Keratinocyte (primary cell): ENCODE measurements around the gene GRAMD1A. TPM values are rescaled to one million over a fixed set of nuclear protein-coding genes. Genes with fewer than 3 reads are reported as not detected.
A peak's percentile ranks its signal among the peaks of the same experiment; 100 is the strongest.

Experiments
- DNase-seq: peaks from one replicate; pipeline ENCODE4 v3.0.0-alpha.2; 2011; ENCODE audit warnings: low read depth, missing footprints, low spot score
- FAIRE-seq: peaks from 2 replicates; lab custom pipeline; 2011; peaks lifted over from hg19 to GRCh38; lab: Jason Lieb, UNC
- H2AFZ ChIP-seq: 2 replicates; pipeline ENCODE4 v1.6.0; 2012; ENCODE audit warnings: low read length, control low read depth, inconsistent platforms; ENCODE audit not compliant: control insufficient read depth
- H3K27ac ChIP-seq: 2 replicates; pipeline ENCODE4 v1.5.1; 2011; ENCODE audit warnings: low read length; ENCODE audit not compliant: control insufficient read depth, insufficient read depth
- H3K27me3 ChIP-seq: 3 replicates; pipeline ENCODE4 v1.6.0; 2011; ENCODE audit warnings: low read length; ENCODE audit not compliant: control insufficient read depth, insufficient read depth; ENCODE audit errors: extremely low read depth
- H3K36me3 ChIP-seq, 2 experiments: 2 replicates in 1 of 2; 3 replicates in 1 of 2; pipeline ENCODE4 v1.5.1; 2011; ENCODE audit warnings: low read length in 2 of 2, mild to moderate bottlenecking in 1 of 2; ENCODE audit not compliant: control insufficient read depth in 2 of 2, insufficient read depth in 2 of 2; ENCODE audit errors: extremely low read depth in 1 of 2
- H3K4me1 ChIP-seq: 3 replicates; pipeline ENCODE4 v1.5.1; 2011; ENCODE audit warnings: low read length; ENCODE audit not compliant: control insufficient read depth, insufficient read depth; ENCODE audit errors: extremely low read depth
- H3K4me2 ChIP-seq: 3 replicates; pipeline ENCODE4 v1.6.0; 2011; ENCODE audit warnings: low read depth, low read length; ENCODE audit not compliant: control insufficient read depth, insufficient read depth; ENCODE audit errors: extremely low read depth
- H3K4me3 ChIP-seq, 3 experiments: fragments of 200-600 bp in 1 of 3; sonication (generic) in 1 of 3; 2 replicates in 2 of 3; 3 replicates in 1 of 3; pipeline ENCODE4 v1.5.1; 2011 to 2016; ENCODE audit warnings: low read length in 3 of 3, mild to moderate bottlenecking in 3 of 3, control low read depth in 2 of 3, inconsistent platforms in 1 of 3, low read depth in 1 of 3, mixed read lengths in 1 of 3, mixed run types in 1 of 3, moderate library complexity in 1 of 3; ENCODE audit not compliant: control insufficient read depth in 2 of 3, insufficient read depth in 2 of 3; ENCODE audit errors: extremely low read depth in 1 of 3
- H3K79me2 ChIP-seq: 2 replicates; pipeline ENCODE4 v1.6.0; 2012; ENCODE audit warnings: low read length; ENCODE audit not compliant: control insufficient read depth, insufficient read depth
- H3K9ac ChIP-seq: 3 replicates; pipeline ENCODE4 v1.6.0; 2011; ENCODE audit warnings: low read length; ENCODE audit not compliant: control insufficient read depth, insufficient read depth; ENCODE audit errors: extremely low read depth
- H3K9me1 ChIP-seq: 3 replicates; pipeline ENCODE4 v1.6.0; 2011; ENCODE audit warnings: low read length; ENCODE audit not compliant: control insufficient read depth, insufficient read depth; ENCODE audit errors: extremely low read depth
- H3K9me3 ChIP-seq: 2 replicates; pipeline ENCODE4 v1.5.1; 2012; ENCODE audit warnings: low read depth, low read length; ENCODE audit not compliant: control insufficient read depth
- H4K20me1 ChIP-seq: 3 replicates; pipeline ENCODE4 v1.6.0; 2011; ENCODE audit warnings: low read length; ENCODE audit not compliant: control insufficient read depth, insufficient read depth; ENCODE audit errors: extremely low read depth
- EZH2 ChIP-seq: IDR thresholded peaks from one replicate; pipeline ENCODE4 v1.6.1; 2012; ENCODE audit warnings: inconsistent platforms, mild to moderate bottlenecking, low read length, moderate library complexity
- dilution Hi-C: fragments of 300-500 bp; cut with MboI; formaldehyde crosslinking; loops from one replicate; pipeline ENCODE4 v1.7.0; 2020; ENCODE audit warnings: low sequenced_read_pairs; ENCODE audit not compliant: extremely low pct_ligation_motif_present
- polyA plus RNA-seq, 5 experiments: library from polyadenylated mRNA; depleted of rRNA in 3 of 5; stranded (reverse) in 3 of 5; stranded (forward) in 1 of 5; unstranded in 1 of 5; fragments of >200 nt; gene quantifications; 1 replicate in 1 of 5; 2 replicates in 3 of 5; 3 replicates in 1 of 5; pipeline versions ENCODE4 v1.2.1 to v1.2.3, GENCODE V29; 2011 to 2012; ENCODE audit warnings: missing spikeins in 2 of 5, low read depth in 1 of 5, low replicate concordance in 1 of 5
- TF ChIP-seq, protein P1 (sequence below), 3 experiments: IDR thresholded peaks in 1 of 3; conservative IDR thresholded peaks in 1 of 3; optimal IDR thresholded peaks in 1 of 3; 2 replicates in 2 of 3; 3 replicates in 1 of 3; pipeline versions ENCODE3 to v1.5.1; 2011; ENCODE audit warnings: low read length in 3 of 3, mild to moderate bottlenecking in 3 of 3, moderate library complexity in 2 of 3, control low read depth in 1 of 3, inconsistent platforms in 1 of 3; ENCODE audit not compliant: insufficient read depth in 2 of 3; ENCODE audit errors: extremely low read depth in 1 of 3

Gene GRAMD1A
- polyA plus RNA-seq, 1 donor (not counting 4 experiments of a cell fraction or from before 2014, with no cell fraction given) = 24.6 TPM

- FAIRE-seq (peak; percentile 17), DNase-seq (no peak)
- no peaks in the 10 kb centered on the region for H3K79me2 ChIP-seq
These were observed 64.1 kb downstream of the GRAMD1A start for GRCh38 chr19:35063940-35064818.

DNA sequence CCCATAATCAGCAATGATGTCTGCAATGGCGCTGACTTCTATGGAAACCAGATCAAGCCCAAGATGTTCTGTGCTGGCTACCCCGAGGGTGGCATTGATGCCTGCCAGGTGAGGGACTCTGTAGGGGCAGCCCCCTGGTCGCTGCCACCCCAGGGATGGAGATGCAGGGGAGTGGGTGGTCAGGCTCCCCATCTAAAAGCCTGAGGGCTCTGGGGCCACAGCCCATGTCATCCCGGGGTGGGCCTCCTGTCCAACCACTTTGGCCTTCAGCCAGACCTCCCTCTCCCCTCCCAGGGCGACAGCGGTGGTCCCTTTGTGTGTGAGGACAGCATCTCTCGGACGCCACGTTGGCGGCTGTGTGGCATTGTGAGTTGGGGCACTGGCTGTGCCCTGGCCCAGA is 65.5 kb downstream of the GRAMD1A start:
- Histone ChIP-seq H3K36me3 (no peaks in the 10 kb centered on the region), H3K4me3 (no peak overlapping the region), H3K9me1 (no peaks in the 10 kb centered on the region), H3K9me3 (peaks cover 2% of the 10 kb centered on the region), H3K9ac (no peak overlapping the region), H3K4me2 (no peak overlapping the region), H4K20me1 (no peaks in the 10 kb centered on the region), H3K27ac (no peak overlapping the region), H2AFZ (no peak overlapping the region), H3K27me3 (no peaks in the 10 kb centered on the region), H3K4me1 (peaks cover 5% of the 10 kb centered on the region), H3K79me2 (no peaks in the 10 kb centered on the region)
- dilution Hi-C loops = no loop called here
- DNase-seq (no peak), FAIRE-seq (no peak)
- TF ChIP-seq EZH2 = no peak
- TF ChIP-seq, protein P1, sequence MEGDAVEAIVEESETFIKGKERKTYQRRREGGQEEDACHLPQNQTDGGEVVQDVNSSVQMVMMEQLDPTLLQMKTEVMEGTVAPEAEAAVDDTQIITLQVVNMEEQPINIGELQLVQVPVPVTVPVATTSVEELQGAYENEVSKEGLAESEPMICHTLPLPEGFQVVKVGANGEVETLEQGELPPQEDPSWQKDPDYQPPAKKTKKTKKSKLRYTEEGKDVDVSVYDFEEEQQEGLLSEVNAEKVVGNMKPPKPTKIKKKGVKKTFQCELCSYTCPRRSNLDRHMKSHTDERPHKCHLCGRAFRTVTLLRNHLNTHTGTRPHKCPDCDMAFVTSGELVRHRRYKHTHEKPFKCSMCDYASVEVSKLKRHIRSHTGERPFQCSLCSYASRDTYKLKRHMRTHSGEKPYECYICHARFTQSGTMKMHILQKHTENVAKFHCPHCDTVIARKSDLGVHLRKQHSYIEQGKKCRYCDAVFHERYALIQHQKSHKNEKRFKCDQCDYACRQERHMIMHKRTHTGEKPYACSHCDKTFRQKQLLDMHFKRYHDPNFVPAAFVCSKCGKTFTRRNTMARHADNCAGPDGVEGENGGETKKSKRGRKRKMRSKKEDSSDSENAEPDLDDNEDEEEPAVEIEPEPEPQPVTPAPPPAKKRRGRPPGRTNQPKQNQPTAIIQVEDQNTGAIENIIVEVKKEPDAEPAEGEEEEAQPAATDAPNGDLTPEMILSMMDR (optimal IDR thresholded peaks at IDR 0.05 in 1 of 3, IDR thresholded peaks at IDR 0.05 in 1 of 3, conservative IDR thresholded peaks at IDR 0.05 in 1 of 3; ENCODE audit: extremely low read depth in 1 of 3, insufficient read depth in 2 of 3, low read length in 3 of 3) = no peak

More at GRCh38 chr19:35063940-35064818, 64.1 kb downstream of the GRAMD1A start:
- no peak overlapping the region for H2AFZ ChIP-seq
- no peaks in the 10 kb centered on the region for H3K9me1 ChIP-seq
- TF ChIP-seq EZH2 = no peak
- TF ChIP-seq, protein P1 (optimal IDR thresholded peaks at IDR 0.05 in 1 of 3, IDR thresholded peaks at IDR 0.05 in 1 of 3, conservative IDR thresholded peaks at IDR 0.05 in 1 of 3; ENCODE audit: extremely low read depth in 1 of 3, insufficient read depth in 2 of 3, low read length in 3 of 3) = no peak
- no peaks in the 10 kb centered on the region for H4K20me1 ChIP-seq
- no peak overlapping the region for H3K27ac ChIP-seq
- no peak overlapping the region for H3K4me2 ChIP-seq
- H3K4me1 ChIP-seq = peaks cover 5% of the 10 kb centered on the region
- no peaks in the 10 kb centered on the region for H3K27me3 ChIP-seq
- H3K36me3 ChIP-seq = no peaks in the 10 kb centered on the region
- no peak overlapping the region for H3K9ac ChIP-seq
- H3K4me3 ChIP-seq = no peak overlapping the region
- dilution Hi-C loops = no loop called here
- no peaks in the 10 kb centered on the region for H3K9me3 ChIP-seq
